Measurements from ENCODE around the gene SLC4A8. TPM values are rescaled to one million over a fixed set of nuclear protein-coding genes. Genes with fewer than 3 reads are reported as not detected.

The SLC4A8 gene
- total RNA-seq, 2 experiments from 2014 or later, result 1.0 to 6.7 TPM

DNA sequence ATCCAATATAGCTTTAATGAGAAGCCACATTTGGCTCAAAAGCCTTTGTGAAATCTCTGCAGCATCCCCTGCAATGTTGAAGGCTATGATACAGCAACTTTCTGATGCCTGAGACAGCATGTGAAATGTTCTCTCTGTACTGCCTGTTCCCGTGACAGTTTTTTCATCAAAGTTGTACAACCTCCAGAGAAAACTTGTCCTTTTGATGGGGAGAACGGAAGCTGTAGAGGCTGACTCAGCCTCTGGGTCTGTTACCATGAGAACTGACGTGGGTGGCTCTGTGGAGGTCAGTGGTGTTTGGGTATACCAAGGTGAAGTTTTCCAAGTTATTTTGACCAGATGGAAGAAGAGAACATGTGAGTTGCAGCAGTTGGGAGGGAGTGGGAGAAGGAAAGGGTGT lies 17.0 kb downstream of the SLC4A8 start:
- H3K9me3 ChIP-seq (ENCODE audit: low read length), result no peaks in the 10 kb centered on the region
- POLR2A ChIA-PET, result interaction anchor here (0.7 kb wide), 1 partner anchor 273 kb away, joined by 3 read pairs; no protein-coding TSS in a partner anchor
- H3K4me3 ChIP-seq (ENCODE audit: low read depth, low read length, poor library complexity, severe bottlenecking), result no peak overlapping the region
- no peaks in the 10 kb centered on the region for H3K36me3 ChIP-seq (ENCODE audit: insufficient read depth, low read length)
- no peaks in the 10 kb centered on the region for H3K79me2 ChIP-seq (ENCODE audit: insufficient read depth, low read depth, low read length)
- no peaks in the 10 kb centered on the region for H4K20me1 ChIP-seq (ENCODE audit: insufficient read depth, low read length)
- DNase-seq (ENCODE audit: low spot score), result no peak
- H3K9me2 ChIP-seq (ENCODE audit: insufficient read depth, low read length), result no peaks in the 10 kb centered on the region
- no peak overlapping the region for H3K4me2 ChIP-seq (ENCODE audit: low read length)
- no TSS peak for BruUV-seq (replicated peaks)
- H3K4me1 ChIP-seq (ENCODE audit: insufficient read depth, low read length, poor library complexity, severe bottlenecking), result no peaks in the 10 kb centered on the region
- CTCF ChIA-PET (ENCODE audit: unreplicated experiment), result no interaction called here
- H2AFZ ChIP-seq (ENCODE audit: low read length), result no peak overlapping the region
- H3K27ac ChIP-seq (ENCODE audit: low read depth, low read length, poor library complexity, severe bottlenecking), result no peak overlapping the region
- intact Hi-C loops (cut with micrococcal nuclease; ENCODE audit: unreplicated experiment), result no loop called here
- TF ChIP-seq, protein P1, sequence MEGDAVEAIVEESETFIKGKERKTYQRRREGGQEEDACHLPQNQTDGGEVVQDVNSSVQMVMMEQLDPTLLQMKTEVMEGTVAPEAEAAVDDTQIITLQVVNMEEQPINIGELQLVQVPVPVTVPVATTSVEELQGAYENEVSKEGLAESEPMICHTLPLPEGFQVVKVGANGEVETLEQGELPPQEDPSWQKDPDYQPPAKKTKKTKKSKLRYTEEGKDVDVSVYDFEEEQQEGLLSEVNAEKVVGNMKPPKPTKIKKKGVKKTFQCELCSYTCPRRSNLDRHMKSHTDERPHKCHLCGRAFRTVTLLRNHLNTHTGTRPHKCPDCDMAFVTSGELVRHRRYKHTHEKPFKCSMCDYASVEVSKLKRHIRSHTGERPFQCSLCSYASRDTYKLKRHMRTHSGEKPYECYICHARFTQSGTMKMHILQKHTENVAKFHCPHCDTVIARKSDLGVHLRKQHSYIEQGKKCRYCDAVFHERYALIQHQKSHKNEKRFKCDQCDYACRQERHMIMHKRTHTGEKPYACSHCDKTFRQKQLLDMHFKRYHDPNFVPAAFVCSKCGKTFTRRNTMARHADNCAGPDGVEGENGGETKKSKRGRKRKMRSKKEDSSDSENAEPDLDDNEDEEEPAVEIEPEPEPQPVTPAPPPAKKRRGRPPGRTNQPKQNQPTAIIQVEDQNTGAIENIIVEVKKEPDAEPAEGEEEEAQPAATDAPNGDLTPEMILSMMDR (conservative IDR thresholded peaks at IDR 0.05; ENCODE audit: low read length), result no peak
- no peak for TF ChIP-seq EZH2phosphoT487 (IDR thresholded peaks at IDR 0.05; ENCODE audit: borderline replicate concordance, low read depth, low read length)

DNA sequence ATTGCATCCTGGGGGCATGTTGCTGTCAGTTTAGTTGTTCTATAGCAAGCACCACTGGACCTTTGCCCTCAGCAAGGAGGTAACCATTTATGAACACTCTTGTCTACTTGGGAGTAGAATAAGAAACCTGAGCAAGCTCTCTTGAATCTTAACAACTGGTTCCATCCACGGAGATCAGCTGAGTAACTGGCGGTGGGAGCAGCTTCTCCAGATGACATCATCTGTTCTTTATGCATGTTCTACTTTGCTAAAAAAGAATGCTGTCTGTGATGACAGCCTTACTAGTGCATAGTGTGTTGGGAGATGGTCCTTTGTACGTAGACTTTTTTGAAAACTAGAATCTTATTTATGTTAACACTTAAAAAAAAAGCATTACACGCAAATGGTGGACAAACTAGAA lies 17.7 kb downstream of the SLC4A8 start:
- no peak for DNase-seq (ENCODE audit: low spot score)
- Histone ChIP-seq H3K9me2 (ENCODE audit: insufficient read depth, low read length) (no peaks in the 10 kb centered on the region), H3K27ac (ENCODE audit: low read depth, low read length, poor library complexity, severe bottlenecking) (no peak overlapping the region), H3K4me1 (ENCODE audit: insufficient read depth, low read length, poor library complexity, severe bottlenecking) (no peaks in the 10 kb centered on the region), H3K4me2 (ENCODE audit: low read length) (no peak overlapping the region), H4K20me1 (ENCODE audit: insufficient read depth, low read length) (no peaks in the 10 kb centered on the region), H3K79me2 (ENCODE audit: insufficient read depth, low read depth, low read length) (no peaks in the 10 kb centered on the region), H3K36me3 (ENCODE audit: insufficient read depth, low read length) (no peaks in the 10 kb centered on the region), H3K4me3 (ENCODE audit: low read depth, low read length, poor library complexity, severe bottlenecking) (no peak overlapping the region), H2AFZ (ENCODE audit: low read length) (no peak overlapping the region), H3K9me3 (ENCODE audit: low read length) (no peaks in the 10 kb centered on the region)
- ChIA-PET POLR2A (no interaction called here), CTCF (ENCODE audit: unreplicated experiment) (no interaction called here)
- TF ChIP-seq EZH2phosphoT487 (IDR thresholded peaks at IDR 0.05; ENCODE audit: borderline replicate concordance, low read depth, low read length), result no peak
- TF ChIP-seq, protein P1 (conservative IDR thresholded peaks at IDR 0.05; ENCODE audit: low read length), result no peak
- BruUV-seq (replicated peaks), result no TSS peak
- intact Hi-C loops (cut with micrococcal nuclease; ENCODE audit: unreplicated experiment), result no loop called here

DNA sequence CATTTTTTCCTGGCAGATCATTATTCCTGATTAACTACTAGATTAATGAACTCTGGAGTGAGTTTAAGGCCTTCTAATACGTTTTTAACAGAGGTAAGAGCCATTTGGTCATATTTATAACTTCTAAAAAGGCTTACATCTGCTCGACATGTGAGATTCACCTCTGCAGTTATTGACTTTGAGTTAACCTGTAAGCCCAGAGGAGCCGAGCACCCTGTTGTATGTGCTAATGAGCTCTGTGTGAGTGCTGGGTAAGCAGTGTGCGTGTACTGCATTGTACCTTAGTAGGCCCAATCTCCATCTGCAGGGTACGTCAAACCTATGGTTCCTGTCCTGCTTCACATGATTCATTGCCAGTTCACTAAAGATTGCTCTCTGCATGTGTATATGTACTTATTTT lies 18.9 kb downstream of the SLC4A8 start:
- Histone ChIP-seq H3K79me2 (ENCODE audit: insufficient read depth, low read depth, low read length) (no peaks in the 10 kb centered on the region), H3K4me3 (ENCODE audit: low read depth, low read length, poor library complexity, severe bottlenecking) (no peak overlapping the region), H2AFZ (ENCODE audit: low read length) (no peak overlapping the region), H3K9me3 (ENCODE audit: low read length) (no peaks in the 10 kb centered on the region), H3K9me2 (ENCODE audit: insufficient read depth, low read length) (no peaks in the 10 kb centered on the region), H3K4me2 (ENCODE audit: low read length) (no peak overlapping the region), H4K20me1 (ENCODE audit: insufficient read depth, low read length) (no peaks in the 10 kb centered on the region), H3K36me3 (ENCODE audit: insufficient read depth, low read length) (no peaks in the 10 kb centered on the region), H3K27ac (ENCODE audit: low read depth, low read length, poor library complexity, severe bottlenecking) (no peak overlapping the region), H3K4me1 (ENCODE audit: insufficient read depth, low read length, poor library complexity, severe bottlenecking) (no peaks in the 10 kb centered on the region)
- POLR2A ChIA-PET, result no interaction called here
- no TSS peak for BruUV-seq (replicated peaks)
- CTCF ChIA-PET (ENCODE audit: unreplicated experiment), result no interaction called here
- no peak for DNase-seq (ENCODE audit: low spot score)
- intact Hi-C loops (cut with micrococcal nuclease; ENCODE audit: unreplicated experiment), result no loop called here
- TF ChIP-seq EZH2phosphoT487 (IDR thresholded peaks at IDR 0.05; ENCODE audit: borderline replicate concordance, low read depth, low read length), result no peak
- TF ChIP-seq, protein P1 (conservative IDR thresholded peaks at IDR 0.05; ENCODE audit: low read length), result no peak
